NCI-H774 (cell line): ENCODE measurements around the gene OCEL1.
A peak's percentile ranks its signal among the peaks of the same experiment; 100 is the strongest.
"Not testable (repeated sequence)": the region's sequence is repeated elsewhere in the genome, so short reads cannot be mapped to it uniquely, and the experiment has no call there.

Source experiments
- DNase-seq: peaks from one replicate; lab custom pipeline; 2025; lab: John Stamatoyannopoulos, UW

The OCEL1 gene

DNA sequence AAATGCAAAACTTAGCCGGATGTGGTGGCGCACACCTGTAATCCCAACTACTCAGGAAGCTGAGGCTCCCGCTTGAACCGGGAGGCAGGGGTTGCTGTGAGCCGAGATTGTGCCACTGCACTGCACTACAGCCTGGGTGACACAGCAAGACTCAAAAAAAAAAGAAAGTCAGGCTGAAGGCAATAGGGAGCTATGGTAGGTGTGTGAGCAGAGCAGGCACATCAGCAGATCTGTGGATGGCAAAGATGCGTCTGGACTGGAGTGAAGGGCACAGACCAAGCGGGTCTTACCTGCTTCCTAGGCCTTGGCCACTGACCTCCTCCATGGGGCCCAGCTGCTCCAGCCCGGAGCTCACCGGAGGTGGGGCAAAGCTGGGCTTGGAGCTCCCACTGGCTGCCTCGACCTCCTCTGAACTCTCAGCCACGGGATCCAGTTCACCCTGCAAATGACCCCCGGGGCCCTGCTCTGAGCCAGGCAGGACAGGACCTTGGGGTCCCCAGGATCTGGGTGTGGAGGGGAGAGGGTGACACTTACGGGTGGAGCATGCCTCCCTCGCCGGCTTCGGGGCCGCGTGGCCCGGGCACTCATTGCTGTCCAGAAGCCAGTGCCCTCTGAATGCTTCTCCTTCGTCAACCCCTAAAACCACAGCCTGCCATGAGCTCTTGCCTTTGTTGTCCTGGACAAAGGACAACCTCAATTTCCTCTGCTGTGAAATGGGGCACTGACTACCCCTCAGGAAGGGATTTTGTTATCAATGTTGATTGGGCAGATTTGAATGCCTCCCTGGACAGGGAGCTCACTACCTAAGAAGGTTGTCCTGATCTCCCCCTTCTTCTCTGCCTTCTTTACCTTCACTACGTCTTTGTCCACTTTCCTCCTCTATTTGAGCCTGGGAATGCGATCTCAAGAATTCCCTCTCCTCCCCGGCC, 38.0 kb downstream of the OCEL1 start:
- no peak for DNase-seq

DNA sequence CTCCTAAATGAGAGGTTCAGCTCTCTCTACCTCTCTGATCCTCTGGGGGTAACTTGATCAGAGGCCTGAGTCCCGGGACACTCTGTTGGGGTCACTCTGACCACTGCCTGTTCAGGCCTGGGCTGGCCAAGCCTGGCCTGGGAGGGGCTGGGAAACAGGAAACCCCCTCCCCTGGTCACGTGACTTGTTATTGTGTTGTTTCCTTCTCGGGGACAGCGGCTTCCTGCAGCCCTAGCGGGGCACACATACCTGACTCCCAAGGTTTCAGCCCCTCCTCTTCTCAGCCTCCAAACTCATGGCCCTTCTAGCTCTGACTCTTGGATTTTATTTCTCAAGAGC, 38.6 kb downstream of the OCEL1 start, which contains the start of gene USHBP1:
USHBP1 (minus strand) TSS at position 105 of the 339 bp plus-strand sequence. CDS start 446 bp downstream, outside the sequence.
- DNase-seq: no peak

DNA sequence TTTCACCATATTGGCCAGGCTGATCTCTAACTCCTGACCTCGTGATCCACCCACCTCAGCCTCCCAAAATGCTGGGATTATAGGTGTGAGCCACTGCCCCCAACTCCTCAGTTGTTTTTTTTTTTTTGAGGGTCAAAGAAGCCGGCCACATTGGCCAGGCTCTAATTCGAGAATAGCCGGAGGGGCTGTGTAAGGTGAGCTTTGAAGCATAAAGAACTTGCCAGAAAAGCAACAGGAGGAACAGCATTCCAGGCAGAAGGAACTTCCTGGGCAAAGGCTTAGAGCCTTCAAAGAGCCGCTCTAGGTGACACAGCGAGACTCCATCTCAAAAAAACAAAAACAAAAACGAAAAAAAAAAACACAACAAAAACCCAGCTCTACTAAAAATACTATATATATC, 40.0 kb downstream of the OCEL1 start:
- DNase-seq: no peak

DNA sequence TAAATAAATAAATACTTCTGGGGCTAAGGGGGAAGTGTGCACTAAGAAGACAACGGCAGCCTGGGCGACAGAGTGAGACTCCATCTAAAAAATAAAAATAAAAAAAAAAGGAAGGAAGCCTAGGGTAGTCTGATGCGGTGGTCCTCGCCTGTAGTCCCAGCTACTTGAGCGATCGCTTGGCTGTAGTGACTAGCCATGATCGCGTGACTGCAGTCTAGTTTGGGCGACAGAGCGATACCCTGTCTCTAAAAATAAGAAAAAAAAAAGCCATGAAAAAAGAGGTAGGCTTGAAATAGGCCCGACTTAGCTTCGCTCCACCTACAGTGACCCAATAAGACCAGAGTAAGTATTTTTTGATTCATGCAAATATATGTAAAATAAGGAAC, 40.6 kb downstream of the OCEL1 start:
- DNase-seq: no peak

DNA sequence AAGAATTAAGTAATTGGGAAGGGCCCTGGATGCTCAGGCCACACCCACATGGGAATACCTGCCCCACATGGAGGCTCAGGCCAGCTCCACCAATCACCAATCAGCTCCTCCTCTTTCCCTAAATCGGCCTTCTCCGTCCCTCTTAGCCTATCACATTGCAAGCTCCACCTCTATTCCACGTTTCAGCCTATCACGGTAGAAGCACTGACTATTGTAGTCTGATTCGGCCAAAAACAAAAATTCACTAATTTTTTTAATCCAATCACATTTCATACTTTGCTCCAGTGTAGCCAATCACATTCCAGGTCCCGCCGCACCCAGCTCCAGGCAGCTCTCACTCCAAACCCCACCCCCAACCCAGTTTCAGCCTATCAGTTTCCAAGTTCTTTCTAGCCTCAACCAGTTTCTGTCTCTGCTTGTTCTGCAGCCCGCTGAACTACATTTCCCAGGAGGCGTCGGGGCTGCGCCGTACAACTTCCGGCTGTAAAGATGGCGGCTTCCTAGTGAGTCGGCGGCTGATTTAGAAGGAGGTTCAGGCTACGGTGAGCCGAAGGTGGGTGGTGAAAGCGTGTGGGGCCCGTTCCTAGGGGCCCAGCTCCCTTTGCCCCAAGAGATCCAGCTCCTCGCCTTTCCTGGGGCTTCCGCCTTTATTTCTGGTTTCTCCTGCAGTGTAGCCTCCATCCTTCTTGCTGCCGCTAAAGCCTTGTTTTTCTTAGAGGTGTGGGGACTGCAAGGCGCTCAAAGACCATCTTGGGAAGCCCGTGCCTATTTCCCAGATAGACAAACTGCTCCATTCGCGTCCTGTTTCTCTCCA, 41.2 kb downstream of the OCEL1 start, which contains the start of gene BABAM1:
BABAM1 (plus strand) TSS at position 469 of the 814 bp plus-strand sequence. CDS start 1,364 bp downstream, outside the sequence.
- peak; percentile 95 for DNase-seq

DNA sequence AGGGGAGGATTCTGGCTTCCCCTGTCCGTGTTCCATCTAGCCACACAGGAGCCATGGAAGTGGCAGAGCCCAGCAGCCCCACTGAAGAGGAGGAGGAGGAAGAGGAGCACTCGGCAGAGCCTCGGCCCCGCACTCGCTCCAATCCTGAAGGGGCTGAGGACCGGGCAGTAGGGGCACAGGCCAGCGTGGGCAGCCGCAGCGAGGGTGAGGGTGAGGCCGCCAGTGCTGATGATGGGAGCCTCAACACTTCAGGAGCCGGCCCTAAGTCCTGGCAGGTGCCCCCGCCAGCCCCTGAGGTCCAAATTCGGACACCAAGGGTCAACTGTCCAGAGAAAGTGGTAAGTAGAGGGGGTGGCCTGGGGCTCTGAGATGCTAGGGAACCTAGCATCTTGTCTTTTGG, 42.7 kb downstream of the OCEL1 start:
- no peak for DNase-seq

DNA sequence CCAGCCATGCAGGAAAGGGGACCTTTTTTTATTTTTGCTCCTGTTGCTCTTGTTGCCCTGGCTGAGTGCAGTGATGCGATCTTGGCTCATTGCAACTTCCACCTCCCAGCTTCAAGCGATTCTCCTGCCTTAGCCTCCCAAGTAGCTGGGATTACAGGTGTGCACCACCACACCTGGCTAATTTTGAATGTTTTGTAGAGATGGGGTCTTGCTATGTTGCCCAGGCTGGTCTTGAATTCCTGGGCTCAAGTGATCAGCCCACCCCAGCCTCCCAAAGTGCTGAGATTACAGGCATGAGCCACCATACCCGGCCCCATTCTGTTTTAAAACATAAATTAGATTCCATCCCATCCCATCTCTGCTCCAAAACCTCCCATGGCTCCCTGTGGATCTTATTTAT, 48.9 kb downstream of the OCEL1 start:
- not testable (repeated sequence) for DNase-seq

DNA sequence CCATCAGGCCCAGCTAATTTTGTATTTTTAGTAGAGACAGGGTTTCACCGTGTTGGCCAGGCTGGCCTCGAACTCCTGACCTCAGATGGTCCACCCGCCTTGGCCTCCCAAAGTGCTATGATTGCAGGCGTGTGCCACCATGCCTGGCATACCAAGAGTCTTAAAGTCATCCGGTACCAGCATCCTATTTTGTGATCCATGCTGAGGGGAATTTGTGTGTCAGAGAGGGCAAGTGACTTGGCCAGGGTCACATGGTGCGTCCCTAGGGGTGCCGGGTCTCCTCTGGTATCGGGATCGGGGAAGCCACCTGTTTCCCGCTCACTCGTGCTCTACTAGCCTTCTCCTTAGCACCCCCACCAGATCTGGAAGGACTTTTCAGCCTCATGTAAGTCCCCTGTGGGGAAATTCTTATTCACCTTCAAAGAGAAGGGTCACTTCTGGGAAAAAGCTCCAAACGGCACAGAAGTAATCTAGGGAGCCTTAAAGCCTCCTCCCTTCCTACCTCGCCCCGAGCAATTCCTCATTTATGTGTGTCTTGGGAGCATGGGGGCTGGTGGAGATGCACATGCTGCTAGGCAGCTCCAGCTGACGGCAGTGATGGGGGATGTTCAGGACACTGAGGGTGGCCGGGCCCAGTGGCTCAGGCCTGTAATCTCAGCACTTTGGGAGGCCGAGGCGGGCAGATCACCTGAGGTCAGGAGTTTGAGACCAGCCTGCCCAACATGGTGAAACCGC, 49.6 kb downstream of the OCEL1 start:
- no peak for DNase-seq
